ENCODE measurements around the gene PCDHA2.
"Not testable (repeated sequence)": the region's sequence is repeated elsewhere in the genome, so short reads cannot be mapped to it uniquely, and the experiment has no call there.

The PCDHA2 gene

GRCh38 chr5:140794595-140795258, at the start of gene PCDHA2:
PCDHA2 (plus strand) TSS chr5:140794852.
- Mint-ChIP-seq H3K9me3 (ENCODE audit: low read depth) (peaks cover 20% of the 10 kb centered on the region), H3K36me3 (peaks cover 22% of the 10 kb centered on the region), H3K27ac (no peak within 1 kb of the TSS), H3K4me3 (no peak within 1 kb of the TSS), H3K27me3 (peaks cover 40% of the 10 kb centered on the region), H3K4me1 (ENCODE audit: low read depth) (no peaks in the 10 kb centered on the region)

DNA sequence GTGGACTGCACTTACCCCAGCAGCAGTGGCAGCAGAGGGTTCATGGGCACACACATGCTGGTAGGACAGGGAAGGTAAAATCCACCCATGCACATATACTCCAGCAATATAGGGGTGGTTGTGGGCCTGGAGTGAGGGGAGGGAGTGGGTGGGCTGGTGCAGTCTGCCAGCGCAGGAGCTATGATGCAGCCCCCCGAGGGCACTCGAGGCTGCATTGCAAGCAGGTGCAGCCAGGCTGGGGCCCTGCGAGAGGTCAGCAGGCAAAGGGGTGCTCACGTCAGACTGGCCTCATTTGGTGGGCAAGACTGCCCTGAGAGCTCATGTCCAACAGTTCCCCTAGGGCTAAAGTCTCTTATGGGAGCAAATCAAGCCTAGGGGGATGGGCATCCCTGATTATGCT, 41.1 kb upstream of the PCDHA2 start:
- peaks cover 67% of the 10 kb centered on the region for H3K9me3 Mint-ChIP-seq (ENCODE audit: low read depth)

GRCh38 chr5:140764177-140764973, 30.3 kb upstream of the PCDHA2 start:
- H3K27ac Mint-ChIP-seq: no peak overlapping the region
- peaks cover 37% of the 10 kb centered on the region for H3K36me3 Mint-ChIP-seq
- no peak overlapping the region for H3K4me3 Mint-ChIP-seq
- H3K27me3 Mint-ChIP-seq: peaks cover 2% of the 10 kb centered on the region
- peaks cover 30% of the 10 kb centered on the region for H3K9me3 Mint-ChIP-seq (ENCODE audit: low read depth)
- no peaks in the 10 kb centered on the region for H3K4me1 Mint-ChIP-seq (ENCODE audit: low read depth)

More for the DNA sequence above, 41.1 kb upstream of the PCDHA2 start:
- Mint-ChIP-seq H3K27ac (no peak overlapping the region), H3K36me3 (peaks cover 22% of the 10 kb centered on the region), H3K4me3 (no peak overlapping the region), H3K4me1 (ENCODE audit: low read depth) (no peaks in the 10 kb centered on the region), H3K27me3 (peaks cover 12% of the 10 kb centered on the region)

DNA sequence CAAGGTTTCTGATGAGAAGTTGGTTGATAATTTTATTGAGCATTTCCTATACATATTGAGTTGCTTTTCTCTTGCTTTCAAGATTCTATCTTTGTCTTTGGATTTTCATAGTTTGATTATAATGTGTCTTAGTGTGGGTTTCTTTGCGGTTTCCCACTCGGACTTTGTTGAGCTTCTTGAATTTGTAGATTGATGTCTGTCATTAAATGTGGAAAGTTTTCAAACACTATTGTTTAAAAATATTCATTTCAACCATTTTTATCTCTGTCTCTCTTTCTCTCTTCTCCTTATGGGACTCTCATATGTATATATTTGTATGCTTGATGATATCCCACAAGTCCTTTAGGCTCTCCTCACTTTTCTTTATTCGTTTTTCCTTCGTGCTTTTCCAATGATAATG, 27.2 kb upstream of the PCDHA2 start:
- H3K4me1 Mint-ChIP-seq (ENCODE audit: low read depth): no peaks in the 10 kb centered on the region
- peaks cover 40% of the 10 kb centered on the region for H3K9me3 Mint-ChIP-seq (ENCODE audit: low read depth)

GRCh38 chr5:140780512-140780911, 14.1 kb upstream of the PCDHA2 start:
- H3K9me3 Mint-ChIP-seq (ENCODE audit: low read depth): peaks cover 44% of the 10 kb centered on the region
- no peak overlapping the region for H3K4me3 Mint-ChIP-seq
- H3K27me3 Mint-ChIP-seq: peaks cover 2% of the 10 kb centered on the region
- H3K36me3 Mint-ChIP-seq: peaks cover 24% of the 10 kb centered on the region
- H3K27ac Mint-ChIP-seq: no peak overlapping the region
- H3K4me1 Mint-ChIP-seq (ENCODE audit: low read depth): no peaks in the 10 kb centered on the region

More for the DNA sequence above, 27.2 kb upstream of the PCDHA2 start:
- Mint-ChIP-seq H3K36me3 (peaks cover 36% of the 10 kb centered on the region), H3K27ac (no peak overlapping the region), H3K4me3 (no peak overlapping the region), H3K27me3 (no peaks in the 10 kb centered on the region)

DNA sequence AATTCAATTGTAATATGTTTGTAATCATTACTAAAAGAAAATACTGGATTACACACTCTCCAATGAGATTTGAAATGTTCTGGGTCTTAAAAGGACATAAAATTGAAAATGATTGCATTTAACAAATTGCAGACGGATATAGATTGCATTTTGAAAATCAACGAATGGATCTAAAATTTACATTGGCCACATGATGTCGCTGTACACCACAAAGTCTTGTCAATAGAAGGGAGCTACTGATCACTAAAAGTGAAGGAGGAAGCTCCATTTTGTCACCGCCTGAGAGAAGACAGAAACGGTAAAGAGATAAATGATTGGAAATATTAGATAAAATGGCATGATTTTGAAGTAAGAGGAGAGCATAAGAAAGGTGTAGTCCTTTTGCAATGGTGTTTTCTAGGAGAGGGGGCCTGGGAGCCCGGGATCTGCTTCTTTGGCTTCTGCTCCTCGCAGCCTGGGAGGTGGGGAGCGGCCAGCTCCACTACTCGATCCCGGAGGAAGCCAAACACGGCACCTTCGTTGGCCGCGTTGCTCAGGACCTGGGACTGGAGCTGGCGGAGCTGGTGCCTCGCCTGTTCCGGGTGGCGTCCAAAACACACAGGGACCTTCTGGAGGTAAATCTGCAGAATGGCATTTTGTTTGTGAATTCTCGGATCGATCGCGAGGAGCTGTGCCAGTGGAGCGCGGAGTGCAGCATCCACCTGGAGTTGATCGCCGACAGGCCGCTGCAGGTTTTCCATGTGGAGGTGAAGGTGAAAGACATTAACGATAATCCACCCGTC, 8.6 kb upstream of the PCDHA2 start, which contains the start of gene PCDHA1:
Gene PCDHA1, plus strand, starts transcription at position 236 of the 782 bp plus-strand sequence.
- Mint-ChIP-seq H3K36me3 (peaks cover 26% of the 10 kb centered on the region), H3K27me3 (peaks cover 20% of the 10 kb centered on the region), H3K27ac (no peak within 1 kb of the TSS), H3K4me3 (no peak within 1 kb of the TSS), H3K4me1 (ENCODE audit: low read depth) (no peaks in the 10 kb centered on the region), H3K9me3 (ENCODE audit: low read depth) (peaks cover 22% of the 10 kb centered on the region)

GRCh38 chr5:140787422-140787821, 7.2 kb upstream of the PCDHA2 start:
- not testable (repeated sequence) for H3K27ac Mint-ChIP-seq; H3K4me1 Mint-ChIP-seq (ENCODE audit: low read depth); H3K4me3 Mint-ChIP-seq
- Mint-ChIP-seq H3K36me3 (peaks cover 28% of the 10 kb centered on the region), H3K27me3 (peaks cover 26% of the 10 kb centered on the region), H3K9me3 (ENCODE audit: low read depth) (peaks cover 29% of the 10 kb centered on the region)

GRCh38 chr5:140787849-140788504, 6.7 kb upstream of the PCDHA2 start:
- peaks cover 27% of the 10 kb centered on the region for H3K36me3 Mint-ChIP-seq
- peaks cover 29% of the 10 kb centered on the region for H3K27me3 Mint-ChIP-seq
- peaks cover 29% of the 10 kb centered on the region for H3K9me3 Mint-ChIP-seq (ENCODE audit: low read depth)
- H3K4me3 Mint-ChIP-seq; H3K4me1 Mint-ChIP-seq (ENCODE audit: low read depth); H3K27ac Mint-ChIP-seq: not testable (repeated sequence)

DNA sequence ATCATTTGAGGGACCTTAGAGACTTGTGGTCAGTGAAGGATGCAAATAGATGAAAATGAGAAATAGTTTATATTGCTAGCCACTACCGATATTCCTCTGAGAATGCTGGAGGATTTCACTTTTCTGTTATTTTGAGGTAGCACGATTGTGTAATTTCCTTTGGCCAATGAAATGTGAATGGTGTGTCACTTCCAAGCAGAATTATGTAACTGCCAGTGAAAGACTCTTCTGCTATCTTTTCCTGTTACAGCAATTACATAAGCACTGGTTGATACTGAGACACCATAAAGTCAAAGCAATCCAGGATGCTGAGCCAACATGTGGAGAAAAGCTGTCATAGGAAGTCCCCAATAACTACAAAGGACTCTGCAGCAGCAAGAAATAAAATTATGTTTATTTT, 3.6 kb upstream of the PCDHA2 start:
- peaks cover 40% of the 10 kb centered on the region for H3K27me3 Mint-ChIP-seq
- H3K4me1 Mint-ChIP-seq (ENCODE audit: low read depth): no peaks in the 10 kb centered on the region
- H3K9me3 Mint-ChIP-seq (ENCODE audit: low read depth): peaks cover 19% of the 10 kb centered on the region
- peaks cover 27% of the 10 kb centered on the region for H3K36me3 Mint-ChIP-seq
- no peak overlapping the region for H3K27ac Mint-ChIP-seq
- no peak overlapping the region for H3K4me3 Mint-ChIP-seq

- H3K4me1 Mint-ChIP-seq (ENCODE audit: low read depth): no peaks in the 10 kb centered on the region
- H3K27me3 Mint-ChIP-seq: peaks cover 41% of the 10 kb centered on the region
- peaks cover 22% of the 10 kb centered on the region for H3K9me3 Mint-ChIP-seq (ENCODE audit: low read depth)
- H3K27ac Mint-ChIP-seq: no peak overlapping the region
- H3K4me3 Mint-ChIP-seq: no peak overlapping the region
- peaks cover 21% of the 10 kb centered on the region for H3K36me3 Mint-ChIP-seq
Measured at GRCh38 chr5:140795259-140795641, 598 bp downstream of the PCDHA2 start.

DNA sequence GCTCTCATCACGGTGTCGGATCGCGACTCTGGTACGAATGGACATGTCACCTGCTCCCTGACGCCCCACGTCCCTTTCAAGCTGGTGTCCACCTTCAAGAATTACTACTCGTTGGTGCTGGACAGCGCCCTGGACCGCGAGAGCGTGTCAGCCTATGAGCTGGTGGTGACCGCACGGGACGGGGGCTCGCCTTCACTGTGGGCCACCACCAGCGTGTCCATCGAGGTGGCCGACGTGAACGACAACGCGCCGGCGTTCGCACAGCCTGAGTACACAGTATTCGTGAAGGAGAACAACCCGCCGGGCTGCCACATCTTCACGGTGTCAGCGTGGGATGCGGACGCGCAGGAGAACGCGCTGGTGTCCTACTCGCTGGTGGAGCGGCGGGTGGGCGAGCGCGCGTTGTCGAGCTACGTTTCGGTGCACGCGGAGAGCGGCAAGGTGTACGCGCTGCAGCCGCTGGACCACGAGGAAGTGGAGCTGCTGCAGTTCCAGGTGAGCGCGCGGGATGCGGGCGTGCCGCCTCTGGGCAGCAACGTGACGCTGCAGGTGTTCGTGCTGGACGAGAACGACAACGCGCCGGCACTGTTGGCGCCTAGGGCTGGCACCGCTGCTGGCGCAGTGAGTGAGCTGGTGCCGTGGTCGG, 1.5 kb downstream of the PCDHA2 start:
- Mint-ChIP-seq H3K27me3 (peaks cover 40% of the 10 kb centered on the region), H3K9me3 (ENCODE audit: low read depth) (peaks cover 19% of the 10 kb centered on the region), H3K36me3 (peaks cover 20% of the 10 kb centered on the region)
- not testable (repeated sequence) for H3K4me1 Mint-ChIP-seq (ENCODE audit: low read depth); H3K27ac Mint-ChIP-seq; H3K4me3 Mint-ChIP-seq

DNA sequence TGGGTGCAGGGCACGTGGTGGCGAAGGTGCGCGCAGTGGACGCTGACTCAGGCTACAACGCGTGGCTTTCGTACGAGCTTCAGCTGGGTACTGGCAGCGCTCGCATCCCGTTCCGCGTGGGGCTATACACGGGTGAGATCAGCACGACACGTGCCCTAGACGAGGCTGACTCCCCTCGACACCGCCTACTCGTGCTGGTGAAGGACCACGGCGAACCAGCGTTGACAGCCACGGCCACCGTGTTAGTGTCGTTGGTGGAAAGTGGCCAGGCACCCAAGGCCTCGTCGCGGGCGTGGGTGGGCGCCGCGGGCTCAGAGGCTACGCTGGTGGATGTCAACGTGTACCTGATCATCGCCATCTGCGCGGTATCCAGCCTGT, 2.1 kb downstream of the PCDHA2 start:
- no peaks in the 10 kb centered on the region for H3K4me1 Mint-ChIP-seq (ENCODE audit: low read depth)
- H3K27ac Mint-ChIP-seq: no peak overlapping the region
- H3K9me3 Mint-ChIP-seq (ENCODE audit: low read depth): peaks cover 18% of the 10 kb centered on the region
- H3K4me3 Mint-ChIP-seq: no peak overlapping the region
- peaks cover 40% of the 10 kb centered on the region for H3K27me3 Mint-ChIP-seq
- peaks cover 18% of the 10 kb centered on the region for H3K36me3 Mint-ChIP-seq

DNA sequence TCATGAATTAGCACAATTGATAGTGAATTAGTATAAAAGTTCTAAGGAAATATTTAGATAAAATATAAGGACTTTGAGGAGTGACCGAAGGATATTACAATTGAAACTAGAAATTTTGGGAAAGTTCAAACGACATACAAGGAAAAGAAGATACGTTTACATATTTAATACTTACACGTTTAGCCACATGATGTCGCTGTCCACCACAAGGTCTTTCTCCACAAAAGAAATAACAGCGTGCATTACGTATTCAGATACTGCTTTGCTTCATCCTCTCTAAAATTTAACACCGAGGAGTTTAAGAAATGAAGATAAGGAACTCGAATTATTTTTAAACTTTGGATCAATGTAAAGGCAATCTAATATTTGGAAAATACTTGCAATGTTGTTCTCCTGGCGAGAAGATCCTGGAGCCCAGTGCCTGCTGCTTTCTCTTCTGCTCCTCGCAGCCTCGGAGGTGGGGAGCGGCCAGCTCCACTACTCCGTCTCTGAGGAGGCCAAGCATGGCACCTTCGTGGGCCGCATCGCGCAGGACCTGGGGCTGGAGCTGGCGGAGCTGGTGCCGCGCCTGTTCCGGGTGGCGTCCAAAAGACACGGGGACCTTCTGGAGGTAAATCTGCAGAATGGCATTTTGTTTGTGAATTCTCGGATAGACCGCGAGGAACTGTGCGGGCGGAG, 6.3 kb downstream of the PCDHA2 start, which contains the start of gene PCDHA3:
Gene PCDHA3, plus strand, starts transcription at position 242 of the 678 bp plus-strand sequence.
- H3K27me3 Mint-ChIP-seq: peaks cover 40% of the 10 kb centered on the region
- no peak within 1 kb of the TSS for H3K4me3 Mint-ChIP-seq
- peaks cover 22% of the 10 kb centered on the region for H3K36me3 Mint-ChIP-seq
- no peaks in the 10 kb centered on the region for H3K4me1 Mint-ChIP-seq (ENCODE audit: low read depth)
- H3K27ac Mint-ChIP-seq: no peak within 1 kb of the TSS
- H3K9me3 Mint-ChIP-seq (ENCODE audit: low read depth): peaks cover 23% of the 10 kb centered on the region

DNA sequence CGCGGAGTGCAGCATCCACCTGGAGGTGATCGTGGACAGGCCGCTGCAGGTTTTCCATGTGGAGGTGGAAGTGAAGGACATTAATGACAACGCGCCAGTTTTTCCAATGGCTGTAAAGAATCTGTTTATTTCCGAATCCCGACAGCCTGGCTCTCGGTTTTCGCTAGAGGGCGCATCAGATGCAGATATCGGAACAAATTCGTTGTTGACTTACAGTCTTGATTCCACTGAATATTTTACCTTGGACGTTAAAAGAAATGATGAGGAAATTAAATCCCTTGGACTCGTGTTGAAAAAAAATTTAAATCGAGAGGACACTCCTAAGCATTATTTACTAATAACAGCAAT, 6.8 kb downstream of the PCDHA2 start:
- Mint-ChIP-seq H3K27me3 (peaks cover 44% of the 10 kb centered on the region), H3K36me3 (peaks cover 24% of the 10 kb centered on the region), H3K27ac (no peak overlapping the region), H3K4me1 (ENCODE audit: low read depth) (no peaks in the 10 kb centered on the region), H3K9me3 (ENCODE audit: low read depth) (peaks cover 23% of the 10 kb centered on the region), H3K4me3 (no peak overlapping the region)

Measured in activated naive CD8-positive, alpha-beta T cell (primary cell).